HG03457 (cell line): ENCODE data around the gene CEP85.
"Not testable (repeated sequence)": the region's sequence is repeated elsewhere in the genome, so short reads cannot be mapped to it uniquely, and the experiment has no call there.

Experiments used
- ATAC-seq: cut with Tn5 transposase; IDR thresholded peaks from one replicate; pipeline ENCODE4 v1.9.1; 2021; ENCODE audit warnings: moderate number of reproducible peaks; ENCODE audit not compliant: unreplicated experiment

CEP85 gene

DNA sequence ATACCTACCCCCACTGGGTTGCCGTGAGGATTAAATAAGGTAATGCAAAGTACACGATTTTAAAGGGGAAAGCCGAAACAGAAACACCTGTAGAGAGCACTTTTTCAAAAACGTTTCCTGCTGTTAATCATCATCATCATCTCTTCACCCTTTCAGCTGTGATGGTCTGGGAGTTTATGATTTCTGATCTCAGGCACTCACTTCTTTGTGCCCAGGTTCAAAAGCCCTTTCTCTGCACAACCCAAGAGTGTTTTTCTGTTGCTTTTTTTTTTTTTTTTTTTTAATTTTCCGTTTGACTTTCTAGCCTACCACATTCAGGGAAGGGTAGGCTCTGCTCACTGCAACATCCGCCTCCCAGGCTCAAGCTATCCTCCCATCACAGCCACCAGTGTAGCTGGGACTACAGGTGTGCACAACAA lies 73.4 kb downstream of the CEP85 start:
- ATAC-seq: no peak

DNA sequence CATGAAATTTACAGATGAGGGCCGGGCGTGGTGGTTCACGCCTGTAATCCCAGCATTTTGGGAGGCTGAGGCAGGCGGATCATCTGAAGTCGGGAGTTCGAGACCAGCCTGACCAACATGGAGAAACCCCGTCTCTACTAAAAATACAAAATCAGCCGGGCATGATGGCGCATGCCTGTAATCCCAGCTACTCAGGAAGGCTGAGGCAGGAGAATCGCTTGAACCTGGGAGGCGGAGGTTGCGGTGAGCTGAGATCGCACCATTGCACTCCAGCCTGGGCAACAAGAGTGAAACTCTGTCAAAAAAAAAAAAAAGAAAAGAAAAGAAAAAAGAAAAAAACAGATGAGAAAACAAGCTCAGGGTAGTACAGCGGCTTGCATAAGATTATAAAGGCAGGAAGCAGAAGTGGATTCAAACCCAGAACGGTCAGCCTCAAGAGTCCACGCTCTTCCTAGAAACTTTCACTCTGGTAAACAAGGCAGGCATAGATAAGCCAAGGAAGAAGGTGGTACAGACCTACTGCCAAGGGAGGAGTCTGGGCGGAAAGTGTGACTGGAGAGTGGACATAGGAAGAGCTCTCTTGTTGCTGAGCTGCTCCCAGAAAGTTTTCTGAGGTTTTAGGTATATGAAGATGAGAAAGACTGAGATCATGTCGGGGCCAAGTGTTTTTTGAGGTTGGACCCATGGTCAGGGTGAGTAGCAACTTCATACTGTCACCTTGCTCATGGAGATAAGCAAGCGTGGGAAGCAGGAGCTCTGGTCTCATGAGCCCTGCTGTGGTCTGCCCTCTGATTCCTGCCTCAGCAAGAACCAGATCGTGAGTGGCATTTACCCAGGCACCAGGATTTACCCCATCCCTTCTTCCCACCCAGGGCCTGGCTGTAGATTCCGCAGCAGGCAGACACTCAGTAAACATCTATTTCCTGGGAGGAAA lies 74.2 kb downstream of the CEP85 start:
- not testable (repeated sequence) for ATAC-seq

DNA sequence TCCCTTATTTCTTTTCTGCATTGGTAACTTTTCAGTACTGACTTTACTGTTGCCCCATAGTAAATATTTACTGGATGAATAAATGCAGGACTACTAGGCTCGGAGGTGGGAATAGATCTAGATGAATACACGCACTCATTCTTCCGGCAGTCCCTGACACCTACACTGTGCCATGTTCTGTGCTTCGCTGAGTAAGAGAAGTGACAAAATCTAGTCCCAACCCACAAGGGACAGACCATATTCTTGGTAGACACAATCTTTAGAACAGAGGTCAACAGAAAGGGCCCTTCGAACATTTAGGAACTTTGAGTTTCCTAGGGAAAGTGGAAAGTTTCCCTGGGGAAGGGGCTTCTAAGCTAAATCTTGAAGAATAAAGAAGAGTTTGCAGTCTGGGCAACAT lies 80.5 kb downstream of the CEP85 start:
- ATAC-seq: no peak

DNA sequence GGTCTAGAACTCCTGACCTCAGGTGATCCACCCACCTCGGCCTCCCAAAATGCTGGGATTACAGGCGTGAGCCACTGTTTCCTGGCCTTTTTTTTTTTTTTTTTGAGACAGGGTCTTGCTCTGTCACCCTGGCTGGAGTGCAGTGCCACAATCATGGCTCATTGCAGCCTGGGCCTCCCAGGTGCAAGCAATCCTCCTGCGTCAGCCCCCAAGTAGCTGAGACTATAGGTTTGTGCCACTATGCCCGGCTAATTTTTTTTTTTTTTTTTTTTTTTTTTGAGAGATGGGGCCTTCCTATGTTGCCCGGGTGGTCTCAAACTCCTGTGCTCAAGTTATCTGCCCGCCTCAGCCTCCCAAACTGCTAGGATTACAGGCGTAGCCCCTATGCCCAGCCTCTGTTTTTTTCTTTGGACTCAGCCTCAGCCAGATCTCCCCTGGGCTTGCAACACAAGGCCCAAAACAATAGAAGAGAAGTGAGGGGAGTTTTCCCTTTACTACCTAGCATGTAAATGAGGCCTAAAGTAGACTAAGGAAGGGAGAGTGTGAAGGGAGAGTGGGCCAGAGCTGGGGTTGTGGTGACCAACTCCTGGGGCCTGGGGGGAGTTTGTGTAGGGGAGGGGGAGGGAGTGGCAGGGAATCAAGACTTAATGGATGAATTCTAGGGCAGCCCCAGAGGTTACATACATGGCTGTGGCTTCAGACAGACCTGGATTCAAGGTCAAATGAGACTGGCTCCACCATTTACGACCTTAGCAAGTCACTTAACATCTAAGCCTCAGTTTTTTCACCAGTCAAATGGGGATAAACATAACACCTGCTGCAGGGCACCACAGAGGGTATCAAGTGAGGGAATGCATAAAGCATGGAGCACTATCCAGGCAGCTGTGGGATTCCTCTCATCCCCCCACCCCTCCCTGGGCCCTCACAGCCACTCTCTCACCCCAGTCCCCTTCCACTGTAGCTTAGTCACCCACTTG lies 82.2 kb downstream of the CEP85 start:
- ATAC-seq: no peak

DNA sequence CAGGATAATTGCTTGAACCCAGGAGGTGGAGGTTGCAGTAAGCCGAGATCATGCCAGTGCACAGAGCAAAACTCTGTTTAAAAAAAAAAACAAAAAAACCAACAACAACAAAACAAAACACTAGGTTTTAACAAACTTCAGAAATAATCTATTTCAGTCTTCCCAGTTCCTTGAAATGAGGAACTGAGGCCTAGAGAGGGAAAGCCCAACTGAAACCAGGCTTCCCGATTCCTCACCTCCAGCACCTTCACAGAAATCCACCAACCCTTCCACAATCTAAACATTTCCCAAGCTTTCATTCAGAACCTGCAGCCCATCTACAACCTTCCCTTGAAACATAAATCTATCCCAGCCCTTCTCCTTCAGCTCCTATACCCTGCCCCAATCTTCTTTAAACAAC lies 83.1 kb downstream of the CEP85 start:
- ATAC-seq: no peak

DNA sequence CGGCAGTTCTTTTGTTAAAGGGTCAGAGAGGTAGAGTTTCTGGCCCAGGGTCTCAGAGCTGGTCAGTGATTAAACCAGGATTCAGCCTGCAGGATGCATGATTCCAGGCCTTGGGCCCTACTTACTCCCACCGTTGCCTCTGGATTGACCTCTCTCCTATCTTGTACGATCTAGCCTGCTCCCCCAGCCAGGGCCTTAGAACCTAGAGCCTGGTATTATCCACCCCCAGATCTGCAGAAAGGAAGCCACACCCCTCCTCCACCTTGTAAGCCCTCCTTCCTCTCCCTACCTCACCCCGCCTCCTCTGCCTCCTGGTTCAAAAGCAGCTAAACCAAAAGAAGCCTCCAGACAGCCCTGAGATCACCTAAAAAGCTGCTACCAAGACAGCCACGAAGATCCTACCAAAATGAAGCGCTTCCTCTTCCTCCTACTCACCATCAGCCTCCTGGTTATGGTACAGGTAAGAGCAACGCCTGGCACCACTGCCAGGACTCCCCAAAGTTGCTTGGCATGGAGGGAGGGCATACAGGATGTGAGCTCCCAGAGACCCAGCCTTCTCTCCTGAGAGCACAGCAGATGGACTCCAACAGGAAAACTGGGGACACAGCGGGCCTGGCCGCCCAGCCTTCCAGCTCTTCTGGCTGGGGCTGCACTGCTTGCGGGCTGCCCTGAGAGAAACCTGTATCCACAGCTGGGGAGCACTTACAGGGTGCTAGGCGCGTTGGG lies 83.8 kb downstream of the CEP85 start, which contains the start of gene CD52:
Gene CD52 (plus strand): TSS at position 347 of the 726 bp plus-strand sequence. CDS start 60 bp downstream, at position 407.
- no peak for ATAC-seq

DNA sequence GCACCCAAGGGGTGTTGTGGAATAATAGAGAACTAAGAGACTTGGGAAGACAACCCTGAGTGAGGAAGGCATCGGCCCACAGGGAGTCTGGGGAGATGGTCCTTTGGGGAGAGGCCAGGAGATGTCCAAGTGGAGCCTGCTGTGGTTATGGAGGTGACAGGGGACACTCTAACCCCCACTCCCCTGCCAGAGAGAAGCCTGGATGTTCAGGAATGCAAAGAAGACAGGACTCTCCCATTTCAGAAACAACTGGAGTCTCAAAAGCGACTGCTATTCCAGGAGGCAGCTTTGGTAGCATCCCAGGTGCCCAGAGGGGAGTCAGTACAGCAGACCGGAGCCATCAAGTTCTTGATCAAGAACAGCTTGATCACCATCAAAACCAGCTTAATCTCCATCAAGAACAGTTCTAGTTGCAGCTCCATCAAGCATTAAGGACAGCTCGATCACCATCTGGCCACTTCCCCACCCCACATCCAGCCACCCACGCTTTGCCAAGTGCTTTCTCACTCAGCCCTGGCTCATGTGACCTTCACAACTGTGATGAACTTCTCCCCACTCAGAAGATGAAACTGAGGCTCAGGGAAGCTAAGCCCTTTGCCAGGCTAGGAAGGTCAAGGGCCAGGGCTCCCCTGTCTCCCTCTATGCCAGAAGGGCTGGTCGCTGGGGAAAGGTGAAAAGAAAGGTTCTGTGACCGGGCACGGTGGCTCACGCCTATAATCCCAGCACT lies 84.5 kb downstream of the CEP85 start:
- ATAC-seq: no peak

DNA sequence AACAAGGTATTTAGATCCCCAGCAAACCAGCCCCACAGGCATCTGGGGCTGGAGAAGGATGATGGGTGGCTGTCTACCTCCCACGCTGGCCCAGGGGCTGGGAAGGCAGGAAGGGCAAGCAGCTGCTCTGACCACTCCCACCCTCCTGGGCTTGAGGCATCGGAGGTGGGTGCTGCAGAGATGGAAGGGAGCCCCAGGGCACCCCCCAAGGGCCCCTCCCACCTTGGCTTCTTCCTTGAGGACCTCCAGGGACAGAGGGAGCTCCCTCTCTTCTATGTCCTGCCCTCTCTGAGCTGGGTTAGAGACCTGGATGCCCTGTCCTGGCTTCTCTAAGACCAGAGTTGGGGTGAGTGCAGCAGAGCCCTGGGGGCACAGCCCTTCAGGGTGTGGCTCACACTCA lies 86.9 kb downstream of the CEP85 start:
- no peak for ATAC-seq

DNA sequence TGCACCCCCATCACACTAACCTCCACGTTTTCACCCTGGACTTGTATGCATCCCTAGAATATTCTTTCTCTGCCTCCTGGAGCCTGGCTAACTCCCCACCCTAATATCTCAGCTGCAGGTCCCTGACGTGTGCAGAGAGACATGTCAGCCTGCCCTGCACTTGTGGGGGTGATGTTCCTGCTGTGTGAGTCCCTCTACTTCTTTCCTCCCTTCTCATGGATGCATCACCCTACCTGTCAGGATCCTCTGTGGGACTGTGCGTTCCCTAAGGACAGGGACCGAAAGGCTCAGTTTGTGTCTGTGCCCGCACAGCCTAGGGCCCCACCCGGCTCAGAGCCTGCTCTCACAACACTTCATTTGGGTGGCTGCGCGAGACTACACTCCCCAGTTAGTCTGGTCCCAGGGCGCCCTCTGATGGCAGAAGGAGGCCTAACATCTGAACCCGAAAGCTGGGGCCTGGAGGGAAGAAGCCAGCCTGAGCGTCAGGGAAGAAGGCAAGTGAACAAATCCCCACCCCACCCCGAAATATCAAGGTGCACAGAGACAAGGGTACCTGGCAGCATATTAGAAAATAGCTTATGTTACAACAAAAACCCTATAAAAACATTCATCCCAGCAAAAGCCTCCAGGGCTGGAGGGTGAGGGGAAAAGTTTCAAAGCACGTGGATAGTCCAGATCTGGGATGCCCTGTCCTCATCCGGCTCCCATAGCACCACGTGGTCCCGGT lies 87.5 kb downstream of the CEP85 start:
- no peak for ATAC-seq

DNA sequence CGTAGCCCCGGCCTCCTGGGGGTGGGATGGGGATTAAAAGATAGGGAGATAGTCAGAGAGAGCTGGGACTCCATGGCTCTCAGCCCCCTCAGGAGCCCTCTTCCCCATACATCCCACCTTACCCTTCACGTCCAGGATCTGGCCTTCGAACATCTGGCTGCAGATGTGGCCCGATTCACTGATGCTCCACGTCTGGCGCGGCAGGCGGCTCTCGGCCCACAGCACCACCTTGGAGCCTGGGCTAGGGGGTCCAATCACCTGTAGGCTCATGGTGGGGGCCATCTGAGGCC lies 88.0 kb downstream of the CEP85 start:
- no peak for ATAC-seq

DNA sequence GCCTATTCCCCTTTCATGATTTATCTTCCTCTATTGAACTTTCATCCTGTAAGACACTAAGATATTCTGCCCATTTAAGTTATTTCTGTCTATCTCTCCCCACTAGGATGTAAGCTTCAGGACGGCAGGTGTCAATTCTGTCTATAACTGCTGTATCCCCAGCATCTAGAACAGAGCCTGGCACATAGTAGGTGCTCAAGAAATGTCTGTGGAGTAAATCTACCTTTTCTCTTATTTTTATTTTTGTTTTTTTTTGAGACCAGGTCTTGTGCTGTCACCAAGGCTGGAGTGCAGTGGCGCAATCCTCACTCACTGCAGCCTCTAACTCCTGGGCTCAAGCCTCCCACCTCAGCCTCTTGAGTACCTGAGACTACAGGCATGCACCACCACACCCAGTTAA lies 89.4 kb downstream of the CEP85 start:
- no peak for ATAC-seq

DNA sequence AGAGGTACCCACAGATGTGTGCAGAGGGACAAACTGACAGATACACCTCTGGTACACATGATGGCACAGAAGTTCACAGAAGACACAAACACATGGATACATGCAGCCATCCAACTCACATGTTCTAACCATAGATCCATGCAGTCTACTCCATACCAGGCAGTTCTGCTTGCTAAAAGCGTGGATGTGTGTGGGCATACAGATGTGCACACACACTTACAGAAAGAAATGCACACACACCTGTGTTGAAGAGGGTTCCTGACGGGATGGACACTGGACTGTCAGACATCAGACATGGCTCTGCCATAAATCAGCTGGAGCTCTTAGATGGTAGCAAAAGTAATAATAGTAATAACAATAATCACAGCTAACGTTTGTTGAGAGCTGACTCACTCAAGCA lies 90.5 kb downstream of the CEP85 start:
- no peak for ATAC-seq

DNA sequence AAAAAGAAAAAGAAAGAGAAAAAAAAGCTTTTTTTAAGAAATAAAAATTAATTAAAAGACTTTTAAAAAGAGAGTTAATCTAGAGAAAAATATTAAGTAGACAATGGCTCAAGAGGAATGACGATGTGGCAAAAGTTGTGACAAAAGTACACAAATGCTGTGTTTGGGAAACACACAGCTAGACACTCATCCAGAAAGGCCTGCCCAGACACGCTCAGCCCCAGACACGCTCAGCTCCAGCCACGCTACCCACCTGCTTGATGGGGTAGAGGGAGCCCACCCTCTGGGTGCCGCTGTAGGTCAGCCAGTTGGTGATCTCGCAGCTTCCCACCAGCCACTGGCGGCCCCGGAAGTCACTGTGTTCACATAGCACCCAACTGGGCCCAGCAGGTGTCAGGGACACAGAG lies 94.0 kb downstream of the CEP85 start:
- no peak for ATAC-seq
